ENCODE results near the gene PLPPR1.

The PLPPR1 gene

DNA sequence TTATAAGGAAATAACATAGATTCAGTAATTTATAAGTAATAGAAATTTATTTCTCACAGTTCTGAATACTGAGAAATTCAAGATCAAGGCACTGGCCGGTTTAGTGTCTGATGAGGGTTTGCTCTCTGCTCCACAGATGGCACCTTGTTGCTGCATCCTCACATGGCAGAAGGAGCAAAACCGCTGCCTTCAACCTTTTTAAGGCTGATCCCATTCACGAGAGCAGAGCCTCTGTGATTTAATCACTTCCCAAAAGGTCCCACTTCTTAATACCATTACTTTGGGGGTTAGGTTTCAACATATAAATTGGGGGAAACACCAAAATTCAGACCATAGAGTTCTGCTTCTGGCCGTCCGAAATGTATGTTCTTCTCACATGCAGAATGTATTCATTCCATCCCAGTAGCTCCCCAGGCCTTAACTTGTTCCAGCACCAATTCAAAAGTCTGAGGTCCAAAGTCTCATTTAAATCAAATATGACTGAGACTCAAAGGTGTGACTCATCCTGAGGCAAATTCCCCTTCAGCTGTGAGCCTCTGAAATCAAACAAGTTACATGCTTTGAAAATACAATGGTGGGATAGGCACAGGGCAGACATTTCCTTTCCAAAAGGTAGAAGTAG, 325.7 kb downstream of the PLPPR1 start:
- no peak for TF ChIP-seq EZH2 (IDR thresholded peaks at IDR 0.05; ENCODE audit: borderline replicate concordance, low read length)
- TF ChIP-seq, protein P1, sequence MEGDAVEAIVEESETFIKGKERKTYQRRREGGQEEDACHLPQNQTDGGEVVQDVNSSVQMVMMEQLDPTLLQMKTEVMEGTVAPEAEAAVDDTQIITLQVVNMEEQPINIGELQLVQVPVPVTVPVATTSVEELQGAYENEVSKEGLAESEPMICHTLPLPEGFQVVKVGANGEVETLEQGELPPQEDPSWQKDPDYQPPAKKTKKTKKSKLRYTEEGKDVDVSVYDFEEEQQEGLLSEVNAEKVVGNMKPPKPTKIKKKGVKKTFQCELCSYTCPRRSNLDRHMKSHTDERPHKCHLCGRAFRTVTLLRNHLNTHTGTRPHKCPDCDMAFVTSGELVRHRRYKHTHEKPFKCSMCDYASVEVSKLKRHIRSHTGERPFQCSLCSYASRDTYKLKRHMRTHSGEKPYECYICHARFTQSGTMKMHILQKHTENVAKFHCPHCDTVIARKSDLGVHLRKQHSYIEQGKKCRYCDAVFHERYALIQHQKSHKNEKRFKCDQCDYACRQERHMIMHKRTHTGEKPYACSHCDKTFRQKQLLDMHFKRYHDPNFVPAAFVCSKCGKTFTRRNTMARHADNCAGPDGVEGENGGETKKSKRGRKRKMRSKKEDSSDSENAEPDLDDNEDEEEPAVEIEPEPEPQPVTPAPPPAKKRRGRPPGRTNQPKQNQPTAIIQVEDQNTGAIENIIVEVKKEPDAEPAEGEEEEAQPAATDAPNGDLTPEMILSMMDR (IDR thresholded peaks at IDR 0.05; ENCODE audit: low read length) = no peak
- no peaks in the 10 kb centered on the region for H3F3A ChIP-seq (ENCODE audit: insufficient read depth, low read length)
- no peaks in the 10 kb centered on the region for H4K20me1 ChIP-seq (ENCODE audit: insufficient read depth, low read length)
- no peak overlapping the region for H2AFZ ChIP-seq (ENCODE audit: low read length)
- no peaks in the 10 kb centered on the region for H3K9me3 ChIP-seq (ENCODE audit: low read length)
- H3K27me3 ChIP-seq (ENCODE audit: insufficient read depth, low read length) = no peaks in the 10 kb centered on the region
- H3K4me2 ChIP-seq (ENCODE audit: low read length) = no peak overlapping the region
- no peak overlapping the region for H3K27ac ChIP-seq (ENCODE audit: low read depth, low read length, poor library complexity, severe bottlenecking)
- H3K9me2 ChIP-seq (ENCODE audit: low read depth, low read length) = no peaks in the 10 kb centered on the region
- H3K9ac ChIP-seq (ENCODE audit: low read length) = no peak overlapping the region
- no peaks in the 10 kb centered on the region for H3K79me2 ChIP-seq (ENCODE audit: insufficient read depth, low read length)
- no peaks in the 10 kb centered on the region for H3K36me3 ChIP-seq (ENCODE audit: insufficient read depth, low read length)
- H3K4me1 ChIP-seq (ENCODE audit: insufficient read depth, low read length, severe bottlenecking) = no peaks in the 10 kb centered on the region
- H3K4me3 ChIP-seq (ENCODE audit: low read depth, low read length, poor library complexity, severe bottlenecking) = no peak overlapping the region

DNA sequence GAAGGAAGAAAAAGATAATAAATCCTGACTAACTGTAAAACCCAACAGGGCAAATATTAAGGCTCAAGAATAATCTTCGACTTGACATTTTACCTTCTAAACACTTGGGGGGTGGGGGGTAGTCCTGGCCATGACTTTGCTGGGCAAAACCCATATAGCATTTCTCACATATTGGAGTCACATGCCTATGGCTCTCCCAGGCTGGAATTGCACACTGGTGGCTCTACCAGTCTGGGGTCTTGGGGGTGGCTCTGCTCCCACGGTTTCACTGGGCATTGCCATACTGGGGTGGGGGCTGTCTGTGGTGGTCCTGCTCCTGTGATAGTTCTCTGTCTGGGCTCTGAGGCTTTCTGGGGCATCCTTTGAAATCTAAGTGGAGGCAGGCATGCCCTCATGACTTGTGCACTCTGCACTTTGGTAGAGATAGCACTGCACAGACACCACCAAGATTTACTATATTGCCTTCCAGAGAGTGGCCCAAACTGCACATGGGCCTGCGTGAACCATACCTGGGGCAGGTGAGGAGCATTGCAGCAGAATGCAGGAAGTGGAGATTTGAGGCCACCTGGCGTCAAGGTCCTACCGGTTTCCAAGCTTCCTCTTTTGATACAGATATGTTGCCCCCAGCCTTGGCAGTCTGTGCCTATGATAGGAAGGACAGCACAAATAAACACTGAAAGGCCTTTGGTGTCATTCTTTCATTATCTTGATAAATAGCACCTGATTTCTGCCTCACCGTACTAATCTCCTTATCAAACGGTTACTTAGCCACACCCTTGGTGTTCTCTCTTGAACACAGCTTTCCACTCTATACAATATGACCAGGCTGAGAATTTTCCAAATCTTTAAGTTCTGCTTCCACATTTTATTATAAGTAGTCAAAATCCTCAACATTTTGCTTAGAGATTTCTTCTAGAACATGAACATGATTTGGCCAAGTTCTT, 326.5 kb downstream of the PLPPR1 start:
- no peaks in the 10 kb centered on the region for H3K9me3 ChIP-seq (ENCODE audit: low read length)
- TF ChIP-seq EZH2 (IDR thresholded peaks at IDR 0.05; ENCODE audit: borderline replicate concordance, low read length) = no peak
- TF ChIP-seq, protein P1 (IDR thresholded peaks at IDR 0.05; ENCODE audit: low read length) = no peak
- no peak overlapping the region for H2AFZ ChIP-seq (ENCODE audit: low read length)
- H3K9ac ChIP-seq (ENCODE audit: low read length) = no peak overlapping the region
- no peaks in the 10 kb centered on the region for H3K27me3 ChIP-seq (ENCODE audit: insufficient read depth, low read length)
- H3F3A ChIP-seq (ENCODE audit: insufficient read depth, low read length) = no peaks in the 10 kb centered on the region
- no peaks in the 10 kb centered on the region for H4K20me1 ChIP-seq (ENCODE audit: insufficient read depth, low read length)
- no peaks in the 10 kb centered on the region for H3K79me2 ChIP-seq (ENCODE audit: insufficient read depth, low read length)
- H3K9me2 ChIP-seq (ENCODE audit: low read depth, low read length) = no peaks in the 10 kb centered on the region
- H3K27ac ChIP-seq (ENCODE audit: low read depth, low read length, poor library complexity, severe bottlenecking) = no peak overlapping the region
- no peak overlapping the region for H3K4me3 ChIP-seq (ENCODE audit: low read depth, low read length, poor library complexity, severe bottlenecking)
- H3K36me3 ChIP-seq (ENCODE audit: insufficient read depth, low read length) = no peaks in the 10 kb centered on the region
- no peak overlapping the region for H3K4me2 ChIP-seq (ENCODE audit: low read length)
- H3K4me1 ChIP-seq (ENCODE audit: insufficient read depth, low read length, severe bottlenecking) = no peaks in the 10 kb centered on the region

DNA sequence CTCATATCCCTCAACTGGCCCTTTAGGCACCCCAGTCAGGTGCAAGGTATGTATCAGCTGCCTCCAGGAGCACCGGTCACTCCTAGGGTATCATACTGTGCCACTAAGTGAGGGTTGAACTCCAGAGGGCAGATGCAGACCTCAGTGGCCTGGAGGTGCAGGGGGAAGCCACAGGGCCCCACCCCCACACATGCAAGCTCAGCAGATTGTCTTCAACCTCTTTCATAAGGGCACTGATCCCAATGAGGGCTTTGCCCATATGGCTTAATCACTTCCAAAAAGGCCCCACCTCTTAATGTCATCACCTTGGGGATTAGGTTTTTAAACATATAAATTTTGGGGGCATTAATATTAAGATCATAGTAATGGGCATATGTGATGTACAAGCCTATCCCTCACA, 328.1 kb downstream of the PLPPR1 start:
- TF ChIP-seq, protein P1 (IDR thresholded peaks at IDR 0.05; ENCODE audit: low read length) = no peak
- TF ChIP-seq EZH2 (IDR thresholded peaks at IDR 0.05; ENCODE audit: borderline replicate concordance, low read length) = no peak
- H3K27ac ChIP-seq (ENCODE audit: low read depth, low read length, poor library complexity, severe bottlenecking) = no peak overlapping the region
- H2AFZ ChIP-seq (ENCODE audit: low read length) = no peak overlapping the region
- H3K9me2 ChIP-seq (ENCODE audit: low read depth, low read length) = no peaks in the 10 kb centered on the region
- H3K9ac ChIP-seq (ENCODE audit: low read length) = no peak overlapping the region
- H3K4me1 ChIP-seq (ENCODE audit: insufficient read depth, low read length, severe bottlenecking) = no peaks in the 10 kb centered on the region
- no peaks in the 10 kb centered on the region for H3K36me3 ChIP-seq (ENCODE audit: insufficient read depth, low read length)
- H3K27me3 ChIP-seq (ENCODE audit: insufficient read depth, low read length) = no peaks in the 10 kb centered on the region
- H3K4me3 ChIP-seq (ENCODE audit: low read depth, low read length, poor library complexity, severe bottlenecking) = no peak overlapping the region
- no peaks in the 10 kb centered on the region for H4K20me1 ChIP-seq (ENCODE audit: insufficient read depth, low read length)
- H3K4me2 ChIP-seq (ENCODE audit: low read length) = no peak overlapping the region
- H3K9me3 ChIP-seq (ENCODE audit: low read length) = no peaks in the 10 kb centered on the region
- no peaks in the 10 kb centered on the region for H3F3A ChIP-seq (ENCODE audit: insufficient read depth, low read length)
- H3K79me2 ChIP-seq (ENCODE audit: insufficient read depth, low read length) = no peaks in the 10 kb centered on the region

All from OCI-LY1 (cell line).